Eye (tissue), 1 donor: ENCODE results near the gene TRDN.
"Not testable (repeated sequence)": the region's sequence is repeated elsewhere in the genome, so short reads cannot be mapped to it uniquely, and the experiment has no call there.

Source experiments
- DNase-seq: peaks from one replicate; pipeline ENCODE4 v3.0.0-alpha.2; 2015

Gene TRDN

GRCh38 chr6:123393331-123393730, 243.4 kb downstream of the TRDN start:
- DNase-seq: peak; percentile 47

GRCh38 chr6:123383718-123384117, 253.0 kb downstream of the TRDN start:
- DNase-seq: no peak

GRCh38 chr6:123380257-123380656, 256.5 kb downstream of the TRDN start:
- peak; percentile 65 for DNase-seq

- no peak for DNase-seq
Observed at GRCh38 chr6:123372737-123373136, 264.0 kb downstream of the TRDN start.

- no peak for DNase-seq
Observed at GRCh38 chr6:123363912-123364311, 272.8 kb downstream of the TRDN start.

GRCh38 chr6:123360359-123360758, 276.4 kb downstream of the TRDN start:
- no peak for DNase-seq

- no peak for DNase-seq
Observed at GRCh38 chr6:123352705-123353104, 284.0 kb downstream of the TRDN start.

- DNase-seq: no peak
Observed at GRCh38 chr6:123352279-123352678, 284.5 kb downstream of the TRDN start.

- DNase-seq: peak; percentile 75
Observed at GRCh38 chr6:123343836-123344235, 292.9 kb downstream of the TRDN start.

- DNase-seq: no peak
Observed at GRCh38 chr6:123338394-123338793, 298.4 kb downstream of the TRDN start.

GRCh38 chr6:123333000-123333756, 303.6 kb downstream of the TRDN start:
- no peak for DNase-seq

GRCh38 chr6:123332070-123332469, 304.7 kb downstream of the TRDN start:
- no peak for DNase-seq

GRCh38 chr6:123329337-123329736, 307.4 kb downstream of the TRDN start:
- DNase-seq: no peak

GRCh38 chr6:123323452-123324329, 313.1 kb downstream of the TRDN start:
- peak; percentile 38 for DNase-seq

- DNase-seq: no peak
Observed at GRCh38 chr6:123321020-123321419, 315.7 kb downstream of the TRDN start.

GRCh38 chr6:123316733-123317323, 319.9 kb downstream of the TRDN start:
- DNase-seq: peak; percentile 45

- DNase-seq: not testable (repeated sequence)
Observed at GRCh38 chr6:123314459-123314858, 322.3 kb downstream of the TRDN start.

GRCh38 chr6:123309130-123309529, 327.6 kb downstream of the TRDN start:
- no peak for DNase-seq

GRCh38 chr6:123306334-123306733, 330.4 kb downstream of the TRDN start:
- no peak for DNase-seq

- no peak for DNase-seq
Observed at GRCh38 chr6:123295672-123296071, 341.1 kb downstream of the TRDN start.

- no peak for DNase-seq
Observed at GRCh38 chr6:123295181-123295580, 341.6 kb downstream of the TRDN start.

GRCh38 chr6:123288649-123289048, 348.1 kb downstream of the TRDN start:
- no peak for DNase-seq

GRCh38 chr6:123276546-123276980, 360.2 kb downstream of the TRDN start:
- DNase-seq: peak; percentile 20

GRCh38 chr6:123263981-123264380, 372.8 kb downstream of the TRDN start:
- no peak for DNase-seq
